Right atrium auricular region (tissue), 2 donors: Measurements from ENCODE around the gene PPM1N. TPM values are rescaled to one million over a fixed set of nuclear protein-coding genes. Genes with fewer than 3 reads are reported as not detected.
A peak's percentile ranks its signal among the peaks of the same experiment; 100 is the strongest.

ENCODE experiments used
- DNase-seq: peaks from one replicate; pipeline ENCODE4 v3.0.0-alpha.2; 2019; ENCODE audit warnings: low spot score
- H3K27ac ChIP-seq, 2 donors: fragments of 200-600 bp; sonication (generic); 1 replicate in 1 of 2; 2 replicates in 1 of 2; pipeline ENCODE4 v1.5.1; 2016 to 2019
- H3K27me3 ChIP-seq, 2 donors: fragments of 200-600 bp; sonication (generic); one replicate each; pipeline versions ENCODE4 v1.5.1 to v1.6.0; 2017 to 2019
- H3K36me3 ChIP-seq: fragments of 200-600 bp; sonication (generic); one replicate; pipeline ENCODE4 v1.5.1; 2016
- H3K4me1 ChIP-seq, 2 donors: fragments of 200-600 bp; sonication (generic); one replicate each; pipeline versions ENCODE4 v1.5.1 to v1.6.0; 2017 to 2019
- H3K4me3 ChIP-seq, 2 donors: fragments of 200-600 bp; sonication (generic); 1 replicate in 1 of 2; 2 replicates in 1 of 2; pipeline ENCODE4 v1.5.1; 2017 to 2019; ENCODE audit warnings: mild to moderate bottlenecking in 1 of 2, moderate library complexity in 1 of 2
- H3K9me3 ChIP-seq, 2 donors: fragments of 200-600 bp; sonication (generic); one replicate each; pipeline ENCODE4 v1.5.1; 2019
- total RNA-seq, 2 donors: library from RNA; depleted of rRNA; stranded (reverse); fragments of >200 nt; gene quantifications; one replicate each; pipeline ENCODE4 v1.1.0, GENCODE V29; 2016
- TF ChIP-seq, protein P1 (sequence below), 2 donors: fragments of 200-600 bp; sonication (generic); IDR thresholded peaks; one replicate each; pipeline ENCODE4 v1.5.1; 2019; ENCODE audit warnings: antibody characterized with exemption in 2 of 2

PPM1N gene
- total RNA-seq, 2 donors from 2014 or later: 1.8 TPM; not detected in 1

- no peak overlapping the region for H3K27ac ChIP-seq
- no peak for DNase-seq
- peaks cover 0 to 23% of the 10 kb centered on the region in 2 donors for H3K4me1 ChIP-seq
- H3K27me3 ChIP-seq: no peaks in the 10 kb centered on the region
- no peaks in the 10 kb centered on the region for H3K36me3 ChIP-seq
- TF ChIP-seq, protein P1, sequence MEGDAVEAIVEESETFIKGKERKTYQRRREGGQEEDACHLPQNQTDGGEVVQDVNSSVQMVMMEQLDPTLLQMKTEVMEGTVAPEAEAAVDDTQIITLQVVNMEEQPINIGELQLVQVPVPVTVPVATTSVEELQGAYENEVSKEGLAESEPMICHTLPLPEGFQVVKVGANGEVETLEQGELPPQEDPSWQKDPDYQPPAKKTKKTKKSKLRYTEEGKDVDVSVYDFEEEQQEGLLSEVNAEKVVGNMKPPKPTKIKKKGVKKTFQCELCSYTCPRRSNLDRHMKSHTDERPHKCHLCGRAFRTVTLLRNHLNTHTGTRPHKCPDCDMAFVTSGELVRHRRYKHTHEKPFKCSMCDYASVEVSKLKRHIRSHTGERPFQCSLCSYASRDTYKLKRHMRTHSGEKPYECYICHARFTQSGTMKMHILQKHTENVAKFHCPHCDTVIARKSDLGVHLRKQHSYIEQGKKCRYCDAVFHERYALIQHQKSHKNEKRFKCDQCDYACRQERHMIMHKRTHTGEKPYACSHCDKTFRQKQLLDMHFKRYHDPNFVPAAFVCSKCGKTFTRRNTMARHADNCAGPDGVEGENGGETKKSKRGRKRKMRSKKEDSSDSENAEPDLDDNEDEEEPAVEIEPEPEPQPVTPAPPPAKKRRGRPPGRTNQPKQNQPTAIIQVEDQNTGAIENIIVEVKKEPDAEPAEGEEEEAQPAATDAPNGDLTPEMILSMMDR (IDR thresholded peaks at IDR 0.05): no peak
- no peak overlapping the region for H3K4me3 ChIP-seq
- no peaks in the 10 kb centered on the region for H3K9me3 ChIP-seq
These were observed 8.9 kb upstream of the PPM1N start for GRCh38 chr19:45489216-45489855.

- H3K27me3 ChIP-seq: no peaks in the 10 kb centered on the region
- TF ChIP-seq, protein P1 (IDR thresholded peaks at IDR 0.05): no peak
- no peaks in the 10 kb centered on the region for H3K9me3 ChIP-seq
- peak overlapping the region in 1 of 2 donors; percentile 85 for H3K27ac ChIP-seq
- H3K4me3 ChIP-seq: peak overlapping the region; percentile 62 to 69
- DNase-seq: no peak
- H3K36me3 ChIP-seq: no peaks in the 10 kb centered on the region
- peaks cover 0 to 30% of the 10 kb centered on the region in 2 donors for H3K4me1 ChIP-seq
These were observed 6.1 kb upstream of the PPM1N start for GRCh38 chr19:45492137-45492626.

- DNase-seq: no peak
- peaks cover 0 to 37% of the 10 kb centered on the region in 2 donors for H3K4me1 ChIP-seq
- TF ChIP-seq, protein P1 (IDR thresholded peaks at IDR 0.05): no peak
- H3K9me3 ChIP-seq: no peaks in the 10 kb centered on the region
- H3K4me3 ChIP-seq: peak overlapping the region; percentile 62 to 69
- no peaks in the 10 kb centered on the region for H3K36me3 ChIP-seq
- no peaks in the 10 kb centered on the region for H3K27me3 ChIP-seq
- peak overlapping the region; percentile 79 to 85 for H3K27ac ChIP-seq
These were observed 5.4 kb upstream of the PPM1N start for GRCh38 chr19:45492627-45493470.

DNA sequence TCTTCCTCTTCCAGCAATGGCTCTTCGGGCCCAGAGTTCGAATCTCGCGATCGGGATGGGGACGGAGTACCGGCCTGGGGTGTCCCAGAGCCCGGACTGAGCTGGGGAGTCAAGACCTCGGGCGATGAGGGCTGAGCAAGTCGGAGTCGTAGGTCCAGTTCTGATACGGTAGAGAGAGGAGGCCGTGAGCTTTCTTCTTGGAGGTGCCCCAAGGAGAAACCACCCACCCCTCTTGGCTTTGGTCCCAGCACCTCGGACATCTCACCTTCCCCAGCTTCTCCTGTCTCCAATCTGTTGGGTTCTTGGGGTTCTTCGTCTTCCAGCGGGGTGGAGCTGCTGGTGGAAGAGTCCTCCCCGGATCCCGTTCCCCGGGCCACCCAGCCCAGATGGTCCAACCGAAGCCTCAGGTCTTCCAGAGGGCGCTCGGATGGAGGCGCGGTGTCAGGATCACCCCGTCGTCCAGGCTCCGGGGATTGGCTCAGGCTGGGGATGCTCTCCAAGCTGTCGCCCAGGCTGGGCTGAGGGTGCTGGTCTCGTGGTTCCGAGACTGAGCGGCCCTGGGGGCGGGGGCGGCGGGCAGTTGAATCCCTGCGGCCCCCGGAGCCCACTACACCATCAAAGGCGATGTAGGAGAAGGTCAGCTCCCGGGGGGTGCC, 3.9 kb upstream of the PPM1N start:
- peaks cover 0 to 52% of the 10 kb centered on the region in 2 donors for H3K4me1 ChIP-seq
- DNase-seq: no peak
- H3K27me3 ChIP-seq: no peaks in the 10 kb centered on the region
- H3K36me3 ChIP-seq: no peaks in the 10 kb centered on the region
- no peaks in the 10 kb centered on the region for H3K9me3 ChIP-seq
- H3K4me3 ChIP-seq: no peak overlapping the region
- no peak overlapping the region for H3K27ac ChIP-seq
- TF ChIP-seq, protein P1 (IDR thresholded peaks at IDR 0.05): no peak

- DNase-seq: no peak
- TF ChIP-seq, protein P1 (IDR thresholded peaks at IDR 0.05): no peak
- H3K9me3 ChIP-seq: no peaks in the 10 kb centered on the region
- no peak overlapping the region for H3K27ac ChIP-seq
- H3K4me1 ChIP-seq: peaks cover 0 to 54% of the 10 kb centered on the region in 2 donors
- H3K27me3 ChIP-seq: no peaks in the 10 kb centered on the region
- H3K4me3 ChIP-seq: no peak overlapping the region
- no peaks in the 10 kb centered on the region for H3K36me3 ChIP-seq
These were observed 3.1 kb upstream of the PPM1N start for GRCh38 chr19:45495178-45495577.
